Endothelial cell of umbilical vein (primary cell): ENCODE results near the gene SLC22A15. TPM values are rescaled to one million over a fixed set of nuclear protein-coding genes. Genes with fewer than 3 reads are reported as not detected.

ENCODE experiments used
- BruUV-seq: library from RNA; stranded (reverse); fragments of 400-500 nt; replicated peaks from 2 replicates; lab custom pipeline; 2021; lab: Mats Ljungman, UMichigan
- CTCF ChIA-PET: fragments of 300-600, 350-600 bp; sonication (Branson Sonifier 250); formaldehyde crosslinking; loops from one replicate; lab custom pipeline; 2021; ENCODE audit warnings: antibody characterized with exemption, inconsistent platforms; lab: Charles Lee
- POLR2A ChIA-PET: fragments of 300-600, 350-600 bp; sonication (Branson Sonifier 250); formaldehyde crosslinking; loops from one replicate; lab custom pipeline; 2021; ENCODE audit warnings: antibody characterized with exemption, inconsistent platforms; lab: Charles Lee
- DNase-seq: peaks from one replicate; pipeline ENCODE4 v3.0.0-alpha.2; 2011; ENCODE audit warnings: low read depth, low spot score
- FAIRE-seq: peaks from 2 replicates; lab custom pipeline; 2011; peaks lifted over from hg19 to GRCh38; lab: Jason Lieb, UNC
- H2AFZ ChIP-seq: 2 replicates; pipeline ENCODE4 v1.6.0; 2012; ENCODE audit warnings: low read depth, low read length, control low read depth, inconsistent platforms
- H3K27ac ChIP-seq: 2 replicates; pipeline ENCODE4 v1.5.1; 2011; ENCODE audit warnings: low read depth, mild to moderate bottlenecking, control low read depth, low read length, moderate library complexity; ENCODE audit not compliant: insufficient read depth
- H3K27me3 ChIP-seq, 2 experiments: 2 replicates each; pipeline versions ENCODE4 v1.6.0 to v1.6.1; 2011; ENCODE audit warnings: low read length in 2 of 2, mixed read lengths in 1 of 2; ENCODE audit not compliant: control insufficient read depth in 2 of 2, insufficient read depth in 2 of 2
- H3K36me3 ChIP-seq, 2 experiments: 2 replicates in 1 of 2; 3 replicates in 1 of 2; pipeline ENCODE4 v1.5.1; 2011; ENCODE audit warnings: low read length in 2 of 2, mild to moderate bottlenecking in 1 of 2, moderate library complexity in 1 of 2; ENCODE audit not compliant: control insufficient read depth in 2 of 2, insufficient read depth in 2 of 2; ENCODE audit errors: extremely low read depth in 1 of 2
- H3K4me1 ChIP-seq: 3 replicates; pipeline ENCODE4 v1.5.1; 2011; ENCODE audit warnings: mild to moderate bottlenecking, low read length; ENCODE audit not compliant: control insufficient read depth, insufficient read depth; ENCODE audit errors: extremely low read depth
- H3K4me2 ChIP-seq: 2 replicates; pipeline ENCODE4 v1.6.1; 2011; ENCODE audit warnings: low read length, control low read depth, mixed read lengths; ENCODE audit not compliant: insufficient read depth
- H3K4me3 ChIP-seq, 3 experiments: fragments of 200-600 bp in 1 of 3; sonication (generic), shearing (Covaris generic) in 1 of 3; replicated peaks in 1 of 3; 2 replicates each; pipeline ENCODE4 v1.5.1; 2011 to 2016; ENCODE audit warnings: control low read depth in 3 of 3, low read length in 3 of 3, mild to moderate bottlenecking in 2 of 3, inconsistent platforms in 1 of 3, low read depth in 1 of 3, moderate library complexity in 1 of 3; ENCODE audit not compliant: insufficient read depth in 1 of 3
- H3K79me2 ChIP-seq: 2 replicates; pipeline ENCODE4 v1.6.0; 2012; ENCODE audit warnings: low read length, inconsistent platforms; ENCODE audit not compliant: control insufficient read depth, insufficient read depth
- H3K9ac ChIP-seq: replicated peaks from 2 replicates; pipeline ENCODE3; 2011; ENCODE audit warnings: low read length, control low read depth; ENCODE audit not compliant: insufficient read depth; ENCODE audit errors: extremely low read depth
- H3K9me1 ChIP-seq: replicated peaks from 3 replicates; pipeline ENCODE4 v1.6.0; 2011; ENCODE audit warnings: mild to moderate bottlenecking, low read length; ENCODE audit not compliant: control insufficient read depth, insufficient read depth; ENCODE audit errors: extremely low read depth
- H3K9me3 ChIP-seq: replicated peaks from 2 replicates; pipeline ENCODE4 v1.5.1; 2012; ENCODE audit warnings: low read length, inconsistent platforms; ENCODE audit not compliant: control insufficient read depth, insufficient read depth
- H4K20me1 ChIP-seq: replicated peaks from 2 replicates; pipeline ENCODE3; 2011; ENCODE audit warnings: mild to moderate bottlenecking, low read length; ENCODE audit not compliant: control insufficient read depth, insufficient read depth; ENCODE audit errors: extremely low read depth
- FOS ChIP-seq: IDR thresholded peaks from 2 replicates; pipeline ENCODE4 v1.6.1; 2011; ENCODE audit warnings: mild to moderate bottlenecking, low read length, moderate library complexity, borderline replicate concordance; ENCODE audit not compliant: insufficient read depth
- GATA2 ChIP-seq: IDR thresholded peaks from 2 replicates; pipeline ENCODE4 v1.7.0; 2011; ENCODE audit warnings: low read depth, mild to moderate bottlenecking, moderate library complexity, mixed read lengths, low read length; ENCODE audit not compliant: insufficient read length, insufficient read depth
- JUN ChIP-seq: IDR thresholded peaks from 2 replicates; pipeline ENCODE4 v1.6.1; 2011; ENCODE audit warnings: borderline replicate concordance, low read depth; ENCODE audit not compliant: insufficient read length, insufficient read depth
- MYC ChIP-seq: IDR thresholded peaks from one replicate; pipeline ENCODE4 v1.6.1; 2011; ENCODE audit warnings: mild to moderate bottlenecking, low read depth, low read length
- POLR2A ChIP-seq: IDR thresholded peaks from 2 replicates; pipeline ENCODE4 v1.6.1; 2012; ENCODE audit warnings: low read depth, mild to moderate bottlenecking, control low read depth, low read length
- POLR2AphosphoS5 ChIP-seq: IDR thresholded peaks from 2 replicates; pipeline ENCODE4 v1.6.1; 2012; ENCODE audit warnings: low read depth, mild to moderate bottlenecking, control low read depth, low read length, moderate library complexity; ENCODE audit not compliant: insufficient read depth
- dilution Hi-C: fragments of 300-500 bp; cut with MboI; formaldehyde crosslinking; loops from one replicate; pipeline ENCODE4 v1.15.0; 2019; ENCODE audit warnings: low sequenced_read_pairs; ENCODE audit not compliant: extremely low pct_ligation_motif_present
- intact Hi-C: fragments of 100-400 bp; cut with micrococcal nuclease; formaldehyde crosslinking; loops from one replicate; pipeline ENCODE4 v1.10.0; 2022
- polyA plus RNA-seq, 4 experiments: library from polyadenylated mRNA; depleted of rRNA in 3 of 4; stranded (reverse) in 3 of 4; unstranded in 1 of 4; fragments of >200 nt; gene quantifications; 2 replicates each; pipeline versions ENCODE4 v1.2.1 to v1.2.3, GENCODE V29; 2011 to 2012; ENCODE audit warnings: missing spikeins in 1 of 4
- total RNA-seq: library from RNA; stranded (reverse); gene quantifications from 2 replicates; pipeline ENCODE4 v1.2.3, GENCODE V29; 2021
- TF ChIP-seq, protein P1 (sequence below), 2 donors: IDR thresholded peaks; 1 replicate in 1 of 2; 2 replicates in 1 of 2; pipeline ENCODE4 v1.5.1; 2011; ENCODE audit warnings: low read length in 2 of 2, mild to moderate bottlenecking in 2 of 2, moderate library complexity in 2 of 2, control low read depth in 1 of 2, inconsistent platforms in 1 of 2, low read depth in 1 of 2; ENCODE audit not compliant: insufficient read depth in 1 of 2; ENCODE audit errors: extremely low read depth in 1 of 2

SLC22A15 gene
- total and polyA plus RNA-seq, 2 donors (not counting 3 experiments of a cell fraction or from before 2014, with no cell fraction given) = 0.44 TPM; not detected in 1

DNA sequence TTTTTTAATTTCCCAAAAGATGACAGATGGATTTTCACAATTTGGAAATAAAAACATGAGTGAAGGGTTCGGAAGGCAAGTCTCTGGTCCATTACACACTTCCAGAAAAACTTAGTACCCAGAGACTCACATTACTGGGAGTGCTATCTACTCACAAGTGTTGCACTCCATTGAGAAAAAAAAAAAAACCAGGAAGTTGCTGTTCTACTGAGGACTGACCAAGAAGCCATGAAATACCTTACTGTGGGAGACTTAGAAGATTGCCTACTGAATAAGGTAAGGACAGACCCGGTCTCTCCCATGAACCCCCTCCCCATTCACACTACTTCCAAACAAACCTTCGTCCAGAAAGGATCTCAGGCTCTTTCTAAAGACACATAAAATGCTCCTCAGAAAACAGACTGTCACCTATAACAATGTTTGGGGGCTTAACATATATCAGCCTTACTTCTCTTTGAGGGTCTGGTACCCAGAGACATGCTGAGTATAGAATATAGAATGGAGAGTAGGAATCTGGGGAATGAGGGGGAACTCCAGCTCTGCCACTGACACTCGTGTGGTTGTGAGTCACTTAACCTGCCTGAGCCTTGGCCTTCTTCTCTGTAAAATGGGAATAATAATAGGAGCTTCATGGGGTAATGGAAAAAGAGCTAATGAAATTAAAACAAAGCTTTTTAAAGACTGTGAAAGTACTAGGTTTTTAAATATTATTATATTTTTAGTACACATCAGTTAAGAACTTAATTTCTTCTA is 136.3 kb downstream of the SLC22A15 start:
- no peaks in the 10 kb centered on the region for H3K36me3 ChIP-seq
- no peak for DNase-seq
- H3K4me1 ChIP-seq = no peaks in the 10 kb centered on the region
- no peaks in the 10 kb centered on the region for H3K9me3 ChIP-seq
- ChIA-PET CTCF (no interaction called here), POLR2A (no interaction called here)
- no peaks in the 10 kb centered on the region for H3K27me3 ChIP-seq
- no peak overlapping the region for H3K9ac ChIP-seq
- no peak overlapping the region for H3K4me3 ChIP-seq
- intact Hi-C loops (no loop called here), dilution Hi-C loops (no loop called here)
- no peaks in the 10 kb centered on the region for H3K9me1 ChIP-seq
- no peaks in the 10 kb centered on the region for H3K79me2 ChIP-seq
- no peak overlapping the region for H3K27ac ChIP-seq
- no peak for FAIRE-seq
- no peaks in the 10 kb centered on the region for H4K20me1 ChIP-seq
- no TSS peak for BruUV-seq
- no peak overlapping the region for H3K4me2 ChIP-seq
- no peak overlapping the region for H2AFZ ChIP-seq
- no peak for TF ChIP-seq FOS
- TF ChIP-seq, protein P1, sequence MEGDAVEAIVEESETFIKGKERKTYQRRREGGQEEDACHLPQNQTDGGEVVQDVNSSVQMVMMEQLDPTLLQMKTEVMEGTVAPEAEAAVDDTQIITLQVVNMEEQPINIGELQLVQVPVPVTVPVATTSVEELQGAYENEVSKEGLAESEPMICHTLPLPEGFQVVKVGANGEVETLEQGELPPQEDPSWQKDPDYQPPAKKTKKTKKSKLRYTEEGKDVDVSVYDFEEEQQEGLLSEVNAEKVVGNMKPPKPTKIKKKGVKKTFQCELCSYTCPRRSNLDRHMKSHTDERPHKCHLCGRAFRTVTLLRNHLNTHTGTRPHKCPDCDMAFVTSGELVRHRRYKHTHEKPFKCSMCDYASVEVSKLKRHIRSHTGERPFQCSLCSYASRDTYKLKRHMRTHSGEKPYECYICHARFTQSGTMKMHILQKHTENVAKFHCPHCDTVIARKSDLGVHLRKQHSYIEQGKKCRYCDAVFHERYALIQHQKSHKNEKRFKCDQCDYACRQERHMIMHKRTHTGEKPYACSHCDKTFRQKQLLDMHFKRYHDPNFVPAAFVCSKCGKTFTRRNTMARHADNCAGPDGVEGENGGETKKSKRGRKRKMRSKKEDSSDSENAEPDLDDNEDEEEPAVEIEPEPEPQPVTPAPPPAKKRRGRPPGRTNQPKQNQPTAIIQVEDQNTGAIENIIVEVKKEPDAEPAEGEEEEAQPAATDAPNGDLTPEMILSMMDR (IDR thresholded peaks at IDR 0.05; ENCODE audit: extremely low read depth in 1 of 2, insufficient read depth in 1 of 2, low read depth in 1 of 2, low read length in 2 of 2) = no peak
- TF ChIP-seq POLR2AphosphoS5 = no peak
- TF ChIP-seq JUN = no peak
- TF ChIP-seq POLR2A = no peak
- no peak for TF ChIP-seq MYC

DNA sequence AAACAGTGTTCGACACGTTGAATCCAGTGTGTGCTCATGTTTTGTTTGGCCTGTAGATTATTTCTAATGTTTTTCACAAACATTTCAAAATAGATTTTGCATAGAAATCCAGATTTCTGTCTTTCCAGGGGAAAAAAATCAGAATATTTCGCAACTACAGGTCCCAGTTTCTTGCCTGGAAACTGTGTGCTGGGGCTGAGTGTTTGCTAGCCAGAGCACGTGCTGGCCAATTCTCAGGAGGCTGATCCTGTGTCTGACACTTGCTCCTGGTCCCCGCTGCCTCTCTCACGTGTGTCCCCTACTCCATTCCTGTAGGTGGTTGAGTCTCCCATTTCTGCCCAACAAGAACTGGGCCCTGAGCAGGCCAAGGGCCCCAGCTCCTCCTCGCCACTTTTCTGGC is 137.3 kb downstream of the SLC22A15 start:
- Histone ChIP-seq H3K9ac (no peak overlapping the region), H3K4me3 (no peak overlapping the region), H4K20me1 (no peaks in the 10 kb centered on the region), H3K36me3 (no peaks in the 10 kb centered on the region), H3K4me1 (no peaks in the 10 kb centered on the region), H3K9me1 (no peaks in the 10 kb centered on the region), H3K9me3 (no peaks in the 10 kb centered on the region), H2AFZ (no peak overlapping the region), H3K27ac (no peak overlapping the region), H3K79me2 (no peaks in the 10 kb centered on the region), H3K27me3 (no peaks in the 10 kb centered on the region), H3K4me2 (no peak overlapping the region)
- ChIA-PET POLR2A (no interaction called here), CTCF (no interaction called here)
- intact Hi-C loops (no loop called here), dilution Hi-C loops (no loop called here)
- DNase-seq = no peak
- no peak for TF ChIP-seq POLR2A
- TF ChIP-seq, protein P1 (IDR thresholded peaks at IDR 0.05; ENCODE audit: extremely low read depth in 1 of 2, insufficient read depth in 1 of 2, low read depth in 1 of 2, low read length in 2 of 2) = no peak
- TF ChIP-seq GATA2 = no peak
- no peak for TF ChIP-seq POLR2AphosphoS5
- no TSS peak for BruUV-seq
- FAIRE-seq = no peak
